HL-60 (cell line): ENCODE results near the gene NYNRIN.

Experiments
- TF ChIP-seq, protein P1 (sequence below): IDR thresholded peaks from 2 replicates; pipeline ENCODE4 v1.6.1; 2012; ENCODE audit warnings: low read depth; ENCODE audit not compliant: insufficient replicate concordance
- TF ChIP-seq, protein P2 (sequence below): IDR thresholded peaks from one replicate; pipeline ENCODE4 v1.5.1; 2011; ENCODE audit warnings: low read length, control low read depth, inconsistent platforms; ENCODE audit not compliant: insufficient read depth

DNA sequence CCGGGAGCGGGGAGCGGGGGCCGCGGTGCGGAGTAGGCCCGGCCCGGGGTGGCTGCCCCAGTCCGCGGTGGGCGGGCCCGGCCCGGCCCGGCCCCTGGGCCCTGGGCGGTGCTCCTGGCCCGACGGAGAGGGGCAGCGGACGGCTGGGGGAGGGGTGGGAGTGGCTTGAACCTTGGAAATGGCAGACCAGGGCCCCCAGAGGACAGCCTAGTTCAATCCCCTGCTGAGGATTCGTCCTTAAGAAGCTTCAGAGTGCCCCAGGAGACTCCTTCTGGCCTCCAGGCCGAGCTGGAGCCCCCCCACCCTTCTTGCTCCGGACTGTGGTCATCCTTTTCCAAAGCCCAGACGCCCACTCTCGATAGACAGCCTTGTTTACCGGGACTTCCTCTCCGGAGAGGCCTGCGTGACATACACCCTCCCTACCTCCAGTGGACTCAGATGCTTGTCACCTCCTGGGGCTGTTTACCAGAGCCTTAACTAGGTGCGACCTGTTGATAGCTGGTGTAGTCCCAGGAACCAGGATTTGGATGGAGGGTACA is 31.4 kb downstream of the NYNRIN start:
- TF ChIP-seq, protein P1, sequence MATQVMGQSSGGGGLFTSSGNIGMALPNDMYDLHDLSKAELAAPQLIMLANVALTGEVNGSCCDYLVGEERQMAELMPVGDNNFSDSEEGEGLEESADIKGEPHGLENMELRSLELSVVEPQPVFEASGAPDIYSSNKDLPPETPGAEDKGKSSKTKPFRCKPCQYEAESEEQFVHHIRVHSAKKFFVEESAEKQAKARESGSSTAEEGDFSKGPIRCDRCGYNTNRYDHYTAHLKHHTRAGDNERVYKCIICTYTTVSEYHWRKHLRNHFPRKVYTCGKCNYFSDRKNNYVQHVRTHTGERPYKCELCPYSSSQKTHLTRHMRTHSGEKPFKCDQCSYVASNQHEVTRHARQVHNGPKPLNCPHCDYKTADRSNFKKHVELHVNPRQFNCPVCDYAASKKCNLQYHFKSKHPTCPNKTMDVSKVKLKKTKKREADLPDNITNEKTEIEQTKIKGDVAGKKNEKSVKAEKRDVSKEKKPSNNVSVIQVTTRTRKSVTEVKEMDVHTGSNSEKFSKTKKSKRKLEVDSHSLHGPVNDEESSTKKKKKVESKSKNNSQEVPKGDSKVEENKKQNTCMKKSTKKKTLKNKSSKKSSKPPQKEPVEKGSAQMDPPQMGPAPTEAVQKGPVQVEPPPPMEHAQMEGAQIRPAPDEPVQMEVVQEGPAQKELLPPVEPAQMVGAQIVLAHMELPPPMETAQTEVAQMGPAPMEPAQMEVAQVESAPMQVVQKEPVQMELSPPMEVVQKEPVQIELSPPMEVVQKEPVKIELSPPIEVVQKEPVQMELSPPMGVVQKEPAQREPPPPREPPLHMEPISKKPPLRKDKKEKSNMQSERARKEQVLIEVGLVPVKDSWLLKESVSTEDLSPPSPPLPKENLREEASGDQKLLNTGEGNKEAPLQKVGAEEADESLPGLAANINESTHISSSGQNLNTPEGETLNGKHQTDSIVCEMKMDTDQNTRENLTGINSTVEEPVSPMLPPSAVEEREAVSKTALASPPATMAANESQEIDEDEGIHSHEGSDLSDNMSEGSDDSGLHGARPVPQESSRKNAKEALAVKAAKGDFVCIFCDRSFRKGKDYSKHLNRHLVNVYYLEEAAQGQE, result no peak
- TF ChIP-seq, protein P2, sequence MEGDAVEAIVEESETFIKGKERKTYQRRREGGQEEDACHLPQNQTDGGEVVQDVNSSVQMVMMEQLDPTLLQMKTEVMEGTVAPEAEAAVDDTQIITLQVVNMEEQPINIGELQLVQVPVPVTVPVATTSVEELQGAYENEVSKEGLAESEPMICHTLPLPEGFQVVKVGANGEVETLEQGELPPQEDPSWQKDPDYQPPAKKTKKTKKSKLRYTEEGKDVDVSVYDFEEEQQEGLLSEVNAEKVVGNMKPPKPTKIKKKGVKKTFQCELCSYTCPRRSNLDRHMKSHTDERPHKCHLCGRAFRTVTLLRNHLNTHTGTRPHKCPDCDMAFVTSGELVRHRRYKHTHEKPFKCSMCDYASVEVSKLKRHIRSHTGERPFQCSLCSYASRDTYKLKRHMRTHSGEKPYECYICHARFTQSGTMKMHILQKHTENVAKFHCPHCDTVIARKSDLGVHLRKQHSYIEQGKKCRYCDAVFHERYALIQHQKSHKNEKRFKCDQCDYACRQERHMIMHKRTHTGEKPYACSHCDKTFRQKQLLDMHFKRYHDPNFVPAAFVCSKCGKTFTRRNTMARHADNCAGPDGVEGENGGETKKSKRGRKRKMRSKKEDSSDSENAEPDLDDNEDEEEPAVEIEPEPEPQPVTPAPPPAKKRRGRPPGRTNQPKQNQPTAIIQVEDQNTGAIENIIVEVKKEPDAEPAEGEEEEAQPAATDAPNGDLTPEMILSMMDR, result no peak
